H1 (cell line): ENCODE data around the gene SOX13.

Source experiments
- BACH1 ChIP-seq: IDR thresholded peaks from 2 replicates; pipeline ENCODE4 v1.6.1; 2012; ENCODE audit warnings: low read length, improper control_type of control experiment
- CEBPB ChIP-seq: IDR thresholded peaks from 2 replicates; pipeline ENCODE4 v1.6.1; 2012; ENCODE audit warnings: low read depth, low read length
- EZH2 ChIP-seq: fragments of 200-600 bp; sonication (generic); IDR thresholded peaks from 2 replicates; pipeline ENCODE4 v1.7.1; 2012; ENCODE audit warnings: low read depth, mild to moderate bottlenecking, moderate library complexity, low read length, inconsistent platforms; ENCODE audit not compliant: severe bottlenecking
- GABPA ChIP-seq: IDR thresholded peaks from 2 replicates; pipeline ENCODE4 v1.6.1; 2011; ENCODE audit warnings: mild to moderate bottlenecking, low read length, moderate library complexity, borderline replicate concordance; ENCODE audit not compliant: insufficient read depth
- GTF2F1 ChIP-seq: IDR thresholded peaks from 2 replicates; pipeline ENCODE4 v1.6.1; 2012; ENCODE audit warnings: low read depth, low read length, improper control_type of control experiment, borderline replicate concordance
- POLR2A ChIP-seq, 2 experiments: IDR thresholded peaks; 1 replicate in 1 of 2; 2 replicates in 1 of 2; pipeline ENCODE4 v1.6.1; 2011; ENCODE audit warnings: low read depth in 2 of 2, low read length in 2 of 2, mild to moderate bottlenecking in 2 of 2; ENCODE audit errors: control extremely low read depth in 1 of 2
- RAD21 ChIP-seq, 2 experiments: IDR thresholded peaks in 1 of 2; conservative IDR thresholded peaks in 1 of 2; 2 replicates each; pipeline ENCODE4 v1.6.1; 2011; ENCODE audit warnings: low read depth in 2 of 2, low read length in 2 of 2, improper control_type of control experiment in 1 of 2, inconsistent platforms in 1 of 2, mild to moderate bottlenecking in 1 of 2, moderate library complexity in 1 of 2
- YY1 ChIP-seq: IDR thresholded peaks from 2 replicates; pipeline ENCODE4 v1.6.1; 2011; ENCODE audit warnings: low read depth, mild to moderate bottlenecking, low read length
- TF ChIP-seq, protein P1 (sequence below): IDR thresholded peaks from 2 replicates; pipeline ENCODE4 v1.6.1; 2011; ENCODE audit warnings: low read length, improper control_type of control experiment
- TF ChIP-seq, protein P2 (sequence below), 3 experiments: IDR thresholded peaks; 1 replicate in 2 of 3; 2 replicates in 1 of 3; pipeline versions ENCODE4 v1.5.1 to v1.6.1; 2011; ENCODE audit warnings: low read length in 3 of 3, mild to moderate bottlenecking in 3 of 3, inconsistent platforms in 2 of 3, low read depth in 1 of 3, moderate library complexity in 1 of 3; ENCODE audit not compliant: insufficient read depth in 1 of 3; ENCODE audit errors: control extremely low read depth in 1 of 3

- TF ChIP-seq EZH2 (no peak), GABPA (no peak), RAD21 (IDR thresholded peaks at IDR 0.05 in 1 of 2, conservative IDR thresholded peaks at IDR 0.05 in 1 of 2; ENCODE audit: low read depth in 2 of 2, low read length in 2 of 2) (no peak), CEBPB (no peak), POLR2A (IDR thresholded peaks at IDR 0.05; ENCODE audit: control extremely low read depth in 1 of 2, low read depth in 2 of 2, low read length in 2 of 2) (no peak), YY1 (no peak), BACH1 (no peak), GTF2F1 (no peak)
- TF ChIP-seq, protein P1, sequence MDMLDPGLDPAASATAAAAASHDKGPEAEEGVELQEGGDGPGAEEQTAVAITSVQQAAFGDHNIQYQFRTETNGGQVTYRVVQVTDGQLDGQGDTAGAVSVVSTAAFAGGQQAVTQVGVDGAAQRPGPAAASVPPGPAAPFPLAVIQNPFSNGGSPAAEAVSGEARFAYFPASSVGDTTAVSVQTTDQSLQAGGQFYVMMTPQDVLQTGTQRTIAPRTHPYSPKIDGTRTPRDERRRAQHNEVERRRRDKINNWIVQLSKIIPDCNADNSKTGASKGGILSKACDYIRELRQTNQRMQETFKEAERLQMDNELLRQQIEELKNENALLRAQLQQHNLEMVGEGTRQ: no peak
- TF ChIP-seq, protein P2, sequence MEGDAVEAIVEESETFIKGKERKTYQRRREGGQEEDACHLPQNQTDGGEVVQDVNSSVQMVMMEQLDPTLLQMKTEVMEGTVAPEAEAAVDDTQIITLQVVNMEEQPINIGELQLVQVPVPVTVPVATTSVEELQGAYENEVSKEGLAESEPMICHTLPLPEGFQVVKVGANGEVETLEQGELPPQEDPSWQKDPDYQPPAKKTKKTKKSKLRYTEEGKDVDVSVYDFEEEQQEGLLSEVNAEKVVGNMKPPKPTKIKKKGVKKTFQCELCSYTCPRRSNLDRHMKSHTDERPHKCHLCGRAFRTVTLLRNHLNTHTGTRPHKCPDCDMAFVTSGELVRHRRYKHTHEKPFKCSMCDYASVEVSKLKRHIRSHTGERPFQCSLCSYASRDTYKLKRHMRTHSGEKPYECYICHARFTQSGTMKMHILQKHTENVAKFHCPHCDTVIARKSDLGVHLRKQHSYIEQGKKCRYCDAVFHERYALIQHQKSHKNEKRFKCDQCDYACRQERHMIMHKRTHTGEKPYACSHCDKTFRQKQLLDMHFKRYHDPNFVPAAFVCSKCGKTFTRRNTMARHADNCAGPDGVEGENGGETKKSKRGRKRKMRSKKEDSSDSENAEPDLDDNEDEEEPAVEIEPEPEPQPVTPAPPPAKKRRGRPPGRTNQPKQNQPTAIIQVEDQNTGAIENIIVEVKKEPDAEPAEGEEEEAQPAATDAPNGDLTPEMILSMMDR (IDR thresholded peaks at IDR 0.05; ENCODE audit: control extremely low read depth in 1 of 3, insufficient read depth in 1 of 3, low read depth in 1 of 3, low read length in 3 of 3): no peak
Observed at GRCh38 chr1:204130178-204130577, 57.3 kb downstream of the SOX13 start.
